ENCODE results near the gene SGCA.

The SGCA gene

DNA sequence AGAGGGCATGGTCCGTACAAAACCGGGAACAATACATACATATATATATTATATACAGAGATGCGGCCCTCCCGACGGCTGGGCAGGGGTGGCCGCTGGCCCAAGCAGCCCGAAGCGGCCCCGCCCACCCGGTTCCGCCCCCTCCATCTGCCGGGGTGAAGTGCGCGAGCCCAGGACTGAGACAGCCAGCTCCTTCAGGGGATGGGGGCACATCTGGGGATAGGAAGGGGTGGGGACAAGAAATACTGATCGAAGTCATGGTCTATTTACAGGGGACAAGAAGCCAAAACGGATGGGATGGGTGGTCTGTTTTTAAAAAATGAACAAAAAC is 32.1 kb upstream of the SGCA start:
- no peak for DNase-seq (ENCODE audit: extremely low read depth in 1 of 2, low read depth in 1 of 2)

DNA sequence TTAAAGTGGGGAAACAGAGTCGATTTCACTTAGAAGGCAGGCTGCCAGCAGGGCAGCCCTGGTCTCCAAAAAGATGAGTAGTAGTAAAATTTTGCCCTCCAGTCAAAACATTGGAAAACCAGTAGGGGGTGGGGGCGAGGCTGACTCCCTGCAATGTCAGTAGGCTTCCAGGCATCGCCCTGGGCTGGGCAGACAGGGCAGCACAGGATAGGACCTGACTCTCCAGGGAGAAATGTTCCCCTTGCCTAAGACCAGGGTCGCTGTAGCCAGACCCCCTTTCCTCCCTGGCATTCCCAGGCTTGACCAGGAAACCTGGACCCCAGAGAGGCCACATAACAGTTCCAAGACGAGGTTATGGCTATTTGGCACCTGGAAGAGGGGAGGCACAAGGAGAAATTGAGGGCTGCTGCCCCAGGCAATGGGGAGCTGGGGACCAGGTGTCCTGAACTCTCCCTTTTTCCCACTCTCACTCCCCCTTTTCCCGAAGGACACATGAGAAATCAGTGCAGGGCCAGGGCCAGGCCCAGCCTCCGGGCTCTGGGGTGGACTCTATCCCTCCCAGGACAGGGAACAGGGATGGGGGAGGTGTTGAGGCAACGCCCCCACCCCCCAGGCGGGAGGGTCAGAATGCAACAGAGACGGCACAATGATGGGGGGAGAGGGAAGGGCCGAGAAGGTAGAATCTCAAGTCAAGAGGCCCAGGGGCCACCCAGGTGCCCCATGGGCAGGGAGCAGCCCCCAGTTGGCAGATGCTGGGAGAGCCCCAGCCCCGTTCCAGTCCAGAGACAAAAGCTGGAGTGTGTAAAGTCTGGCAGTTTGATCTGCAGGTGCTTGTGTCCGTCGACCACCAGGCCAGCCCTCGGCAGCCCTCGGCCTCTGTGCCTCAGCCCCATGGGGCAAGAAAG is 31.3 kb upstream of the SGCA start:
- no peak for DNase-seq (ENCODE audit: extremely low read depth in 1 of 2, low read depth in 1 of 2)

DNA sequence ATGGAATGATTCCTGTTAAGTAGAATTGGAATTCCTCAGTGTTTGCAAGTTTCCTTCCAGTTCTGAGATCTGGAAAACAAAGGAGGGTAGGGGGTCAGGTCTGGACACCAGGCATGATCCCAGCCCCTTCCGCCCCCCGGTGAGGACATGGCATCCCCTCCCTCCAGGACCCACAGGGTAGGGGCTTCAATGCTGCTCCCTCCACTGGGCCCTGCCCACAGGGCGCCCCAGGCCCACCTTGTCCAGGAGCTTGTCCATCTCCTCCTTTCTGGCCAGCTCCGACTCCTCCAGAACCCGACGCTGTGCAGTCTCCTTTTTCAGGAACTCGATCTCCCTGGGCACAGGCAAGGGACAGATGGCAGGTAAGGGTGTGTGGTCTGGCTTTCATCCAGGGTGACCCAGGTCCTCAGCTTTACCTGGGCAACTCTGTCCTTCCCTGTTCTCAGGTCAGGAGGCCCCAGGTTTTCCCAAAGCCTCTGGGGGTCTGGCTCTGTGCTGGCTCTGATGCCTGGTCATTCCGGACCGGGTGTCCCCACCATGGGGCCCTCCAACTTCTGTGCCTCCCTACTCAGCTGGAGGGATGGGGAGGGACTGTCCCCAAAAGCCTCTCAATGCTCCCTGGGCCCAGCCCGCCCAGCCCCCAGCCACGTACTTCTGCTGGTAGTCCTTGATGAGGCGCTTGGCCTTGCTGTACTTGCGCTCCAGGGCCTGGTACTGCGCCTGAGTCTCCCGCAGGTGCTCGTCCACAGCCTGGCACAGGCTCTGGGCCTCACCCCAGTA is 30.3 kb upstream of the SGCA start:
- DNase-seq (ENCODE audit: extremely low read depth in 1 of 2, low read depth in 1 of 2), result no peak

DNA sequence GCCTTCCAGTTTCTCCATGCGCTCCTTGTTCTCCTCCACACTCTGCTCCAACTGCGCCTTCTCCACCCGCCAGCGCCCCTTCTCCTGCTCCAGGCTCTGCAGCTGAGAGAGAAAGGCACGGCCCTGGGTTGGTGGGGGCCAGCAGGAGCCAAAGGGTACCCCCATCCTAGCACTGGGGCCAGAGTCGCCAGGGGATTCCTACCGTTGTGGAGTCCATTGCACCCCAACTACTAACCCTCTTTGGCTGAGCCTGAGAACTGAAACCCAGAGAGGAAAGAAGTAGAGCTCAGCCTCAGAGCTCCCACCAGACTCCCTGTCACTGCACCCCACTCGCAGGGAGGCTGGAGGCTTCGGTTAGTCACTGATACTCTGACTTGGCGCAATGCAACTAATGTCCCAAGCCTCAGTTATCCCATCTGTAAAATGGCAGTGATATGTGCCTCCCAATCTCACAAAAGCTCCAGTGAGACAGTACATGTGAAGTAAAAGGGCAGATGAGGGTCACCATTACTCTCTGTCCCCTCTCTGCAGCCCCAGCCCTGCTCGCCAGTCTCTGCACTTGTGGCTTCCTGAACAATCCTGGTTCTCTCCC is 29.6 kb upstream of the SGCA start:
- no peak for DNase-seq (ENCODE audit: extremely low read depth in 1 of 2, low read depth in 1 of 2)

DNA sequence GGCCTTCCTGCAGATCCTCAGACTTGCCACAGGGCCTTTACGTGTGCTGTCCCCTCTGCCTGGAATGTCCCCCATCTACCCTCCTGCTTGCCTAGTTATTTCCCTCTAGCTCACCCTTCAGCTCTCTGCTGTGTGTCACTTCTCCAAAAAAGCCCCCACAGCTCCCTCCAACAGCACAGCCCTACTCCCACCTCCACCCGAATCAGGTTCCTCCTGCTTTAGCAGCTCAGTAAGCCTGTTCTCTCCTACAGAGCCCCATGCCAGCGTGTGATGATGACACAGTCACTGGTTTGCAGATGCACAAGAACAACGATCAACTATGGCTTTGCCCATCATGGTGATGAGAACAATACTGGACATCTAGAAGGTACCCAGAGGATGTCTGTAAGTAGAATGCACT is 28.8 kb upstream of the SGCA start:
- DNase-seq (ENCODE audit: extremely low read depth in 1 of 2, low read depth in 1 of 2), result no peak

DNA sequence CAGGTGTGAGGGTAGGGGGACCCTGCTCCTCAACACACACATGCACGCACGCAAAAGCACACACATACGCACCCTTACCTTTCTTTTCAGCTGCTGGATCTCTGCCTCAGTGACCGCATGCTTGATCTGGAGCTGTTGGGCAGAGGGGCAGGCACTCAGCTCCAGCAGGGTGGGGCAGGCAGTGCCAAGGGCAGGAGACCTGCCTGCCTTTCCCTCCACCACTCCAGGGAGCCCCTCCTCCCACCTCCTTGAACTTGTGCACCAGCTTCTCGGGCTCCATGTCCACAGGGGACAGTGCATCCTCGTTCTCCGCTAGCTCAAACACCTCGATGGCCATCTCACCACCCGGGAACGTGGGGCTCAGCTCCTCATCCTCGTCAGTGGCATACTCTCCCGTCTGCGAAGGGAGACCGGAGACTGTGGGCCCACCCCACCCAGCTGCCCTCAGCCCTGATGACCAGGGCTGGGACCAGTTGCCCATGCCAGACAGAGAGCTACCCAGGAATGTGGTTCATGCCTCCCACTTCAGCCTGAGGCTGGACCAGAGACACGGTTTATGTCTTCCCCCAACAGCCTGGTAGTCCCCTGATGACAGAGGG is 26.5 kb upstream of the SGCA start:
- DNase-seq (ENCODE audit: extremely low read depth in 1 of 2, low read depth in 1 of 2), result no peak

DNA sequence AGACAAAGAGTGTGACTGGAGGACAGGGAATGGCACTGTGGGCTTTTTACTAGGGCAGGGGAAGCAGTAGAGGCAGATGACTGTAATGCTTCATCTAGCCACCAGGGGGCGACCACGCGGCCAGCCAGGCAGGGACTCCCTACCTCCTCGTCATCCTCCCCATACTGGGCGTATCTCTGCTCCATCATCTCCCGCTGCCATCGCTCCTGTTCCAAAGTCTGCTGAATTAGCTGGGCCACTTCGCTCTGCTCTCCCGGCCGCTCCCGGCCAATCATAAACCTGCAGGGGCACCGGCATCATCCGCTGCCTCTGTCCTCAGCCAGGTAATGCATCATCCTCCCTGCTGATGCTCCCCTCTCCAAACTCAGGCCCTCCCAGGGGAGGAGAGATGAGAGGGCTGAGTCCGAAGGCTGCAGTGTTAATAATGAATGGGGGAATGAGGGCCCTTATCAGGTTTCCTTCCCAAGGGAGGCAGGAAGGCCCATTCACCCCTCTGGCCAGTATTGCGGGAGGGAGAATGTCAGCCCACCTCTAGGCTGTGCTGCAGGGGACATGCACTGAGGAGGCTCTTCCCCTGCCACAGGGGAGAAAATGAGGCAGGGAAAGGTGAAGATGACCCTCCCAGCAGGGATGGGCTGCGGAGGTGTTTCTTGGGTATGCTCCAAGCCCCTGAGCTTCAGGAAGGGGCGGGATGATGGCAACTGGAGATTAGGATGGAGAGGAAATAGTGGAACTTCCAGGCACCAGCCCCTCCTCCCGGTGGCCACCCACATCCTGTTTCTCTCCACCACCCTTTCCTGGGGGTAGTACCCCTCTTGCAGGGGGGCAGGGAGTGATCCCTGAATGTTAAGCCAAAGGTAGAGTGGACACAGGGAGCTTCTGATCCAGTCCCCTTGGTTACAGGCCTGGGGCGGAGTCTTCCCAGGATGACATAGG is 25.6 kb upstream of the SGCA start:
- DNase-seq (ENCODE audit: extremely low read depth in 1 of 2, low read depth in 1 of 2), result peak; percentile 63 to 69

DNA sequence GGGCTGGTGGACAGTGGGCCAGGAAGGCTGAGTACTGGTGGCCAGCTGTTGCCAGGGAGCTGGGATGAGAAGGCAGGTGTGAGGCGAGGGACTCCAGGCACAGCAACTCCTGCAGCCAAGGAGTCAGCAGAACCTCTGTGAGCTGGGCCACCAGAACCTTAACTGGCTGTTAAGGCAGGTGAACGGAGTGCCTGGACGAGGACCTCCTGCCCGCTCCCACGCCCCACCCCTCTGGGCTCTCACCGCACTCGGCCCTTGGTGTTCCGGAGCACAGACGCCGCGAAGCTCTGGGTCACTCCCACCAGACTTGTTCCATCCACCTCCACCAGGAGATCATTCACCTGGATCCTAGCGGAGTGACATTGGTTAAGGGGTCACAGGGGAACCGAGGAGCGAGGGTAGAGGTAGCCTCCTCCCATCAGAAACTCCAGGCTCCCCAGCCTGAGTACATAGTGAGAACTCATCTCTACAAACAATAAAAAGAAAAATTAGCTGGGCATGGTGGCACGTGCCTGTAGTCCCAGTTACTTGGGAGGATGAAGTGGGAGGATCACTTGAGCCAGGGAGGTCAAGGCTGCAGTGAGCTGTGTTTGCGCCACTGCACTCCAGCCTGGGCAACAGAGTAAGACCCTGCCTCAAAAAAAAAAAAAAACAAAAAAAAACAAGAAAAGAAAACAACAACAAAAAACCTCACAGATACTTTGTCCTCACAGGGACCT is 24.6 kb upstream of the SGCA start:
- DNase-seq (ENCODE audit: extremely low read depth in 1 of 2, low read depth in 1 of 2), result no peak

DNA sequence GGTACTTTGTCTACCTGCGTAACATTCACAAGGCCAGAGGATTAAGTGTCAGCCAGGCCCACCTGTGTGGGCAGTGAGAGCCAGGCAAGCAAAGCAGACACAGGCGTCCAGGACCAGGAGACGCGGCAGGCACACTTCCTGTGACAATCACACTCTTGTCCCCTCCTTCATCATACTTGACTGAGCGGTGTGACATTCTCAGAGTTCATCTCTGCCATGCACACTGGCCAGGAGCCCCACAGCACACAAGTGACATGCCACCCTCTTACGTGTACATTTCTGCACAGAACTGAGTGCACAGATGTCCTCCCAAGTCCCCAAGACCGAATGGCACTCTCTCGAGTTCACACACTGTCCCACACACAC is 24.1 kb upstream of the SGCA start:
- DNase-seq (ENCODE audit: extremely low read depth in 1 of 2, low read depth in 1 of 2), result no peak

DNA sequence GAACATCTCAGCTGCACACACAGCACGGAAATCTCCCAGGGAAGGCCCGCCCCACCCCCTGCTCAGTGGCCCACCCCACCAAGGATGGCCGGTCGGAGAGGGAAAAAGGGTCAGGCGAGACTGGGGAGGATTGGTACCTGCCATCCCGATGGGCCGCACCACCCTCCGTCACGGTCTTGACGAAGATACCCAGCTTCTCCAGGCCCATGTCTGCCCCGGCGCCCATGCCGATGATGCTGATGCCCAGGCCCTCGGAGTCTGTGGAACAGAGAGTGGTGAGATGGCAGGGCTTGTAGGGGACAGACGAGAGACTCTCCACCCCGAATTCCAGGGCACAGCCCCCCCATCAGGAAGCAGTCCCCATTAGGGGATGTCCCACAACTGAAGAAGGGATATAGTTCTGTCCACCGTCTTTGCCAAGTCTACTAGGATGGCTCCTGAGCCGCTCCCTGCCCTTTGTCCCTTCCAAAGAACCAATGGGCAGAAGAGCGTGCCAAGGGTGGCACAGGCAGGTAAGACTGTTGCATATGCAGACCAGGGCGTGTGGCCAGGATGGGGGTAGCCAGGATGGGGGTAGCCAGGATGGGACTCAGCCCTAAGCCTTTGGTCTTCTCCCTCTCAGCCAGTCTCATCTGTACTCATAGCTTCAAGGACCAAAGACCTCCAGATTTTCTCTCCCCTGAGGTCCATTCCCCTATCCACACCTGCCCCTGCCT is 22.2 kb upstream of the SGCA start:
- DNase-seq (ENCODE audit: extremely low read depth in 1 of 2, low read depth in 1 of 2), result no peak

DNA sequence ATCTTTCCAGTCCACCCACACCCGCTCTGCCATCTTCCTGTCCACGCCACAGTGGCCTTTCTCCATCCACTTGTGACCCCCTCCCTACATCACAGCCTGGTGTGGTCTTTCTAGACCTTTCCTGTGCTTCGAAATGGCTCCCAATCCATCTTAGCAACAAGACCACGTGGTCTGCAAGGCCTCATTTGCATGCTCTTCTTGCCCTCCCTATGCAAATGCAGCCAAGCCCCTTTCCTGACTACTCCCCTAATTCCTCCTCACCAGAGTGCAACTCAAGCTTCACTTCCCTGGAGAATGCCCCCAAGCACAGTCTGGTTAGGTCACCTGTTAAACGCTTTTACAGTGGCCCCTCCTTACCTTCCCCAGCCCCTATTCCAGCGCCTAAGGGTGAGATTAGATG is 21.4 kb upstream of the SGCA start:
- DNase-seq (ENCODE audit: extremely low read depth in 1 of 2, low read depth in 1 of 2), result no peak

DNA sequence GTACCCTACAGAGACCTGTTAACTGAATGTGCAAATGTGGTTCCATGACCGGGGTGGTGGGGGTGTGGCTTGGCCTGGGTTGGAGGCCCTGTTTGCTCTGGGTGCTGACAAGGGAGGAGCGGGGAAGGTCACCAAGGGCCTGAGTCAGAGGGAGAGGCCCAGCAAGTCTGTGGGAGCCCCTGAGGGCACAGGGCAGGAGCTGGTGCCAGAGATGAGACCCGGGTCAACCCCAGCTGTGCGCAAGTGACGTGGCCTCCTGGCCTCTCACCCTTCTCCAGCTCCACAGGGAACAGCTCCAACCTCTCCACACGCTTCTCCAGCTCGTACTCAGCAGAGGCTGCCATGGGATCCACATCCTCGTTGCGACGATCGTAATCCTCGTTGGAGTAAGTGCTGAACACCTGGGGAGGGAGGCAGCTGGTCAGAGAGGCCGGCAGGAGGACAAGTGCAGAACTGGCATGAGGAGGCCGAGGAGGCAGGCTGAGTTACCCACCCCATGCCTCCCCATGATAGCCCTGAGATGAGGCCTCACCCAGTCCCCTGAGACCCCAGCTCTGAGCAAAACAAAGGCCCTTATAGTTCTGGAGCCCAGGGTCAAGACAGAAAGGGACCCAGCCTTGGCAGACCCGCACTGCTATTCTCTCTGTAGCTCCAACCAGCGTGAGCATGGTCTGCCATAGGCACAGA is 20.8 kb upstream of the SGCA start:
- DNase-seq (ENCODE audit: extremely low read depth in 1 of 2, low read depth in 1 of 2), result no peak

DNA sequence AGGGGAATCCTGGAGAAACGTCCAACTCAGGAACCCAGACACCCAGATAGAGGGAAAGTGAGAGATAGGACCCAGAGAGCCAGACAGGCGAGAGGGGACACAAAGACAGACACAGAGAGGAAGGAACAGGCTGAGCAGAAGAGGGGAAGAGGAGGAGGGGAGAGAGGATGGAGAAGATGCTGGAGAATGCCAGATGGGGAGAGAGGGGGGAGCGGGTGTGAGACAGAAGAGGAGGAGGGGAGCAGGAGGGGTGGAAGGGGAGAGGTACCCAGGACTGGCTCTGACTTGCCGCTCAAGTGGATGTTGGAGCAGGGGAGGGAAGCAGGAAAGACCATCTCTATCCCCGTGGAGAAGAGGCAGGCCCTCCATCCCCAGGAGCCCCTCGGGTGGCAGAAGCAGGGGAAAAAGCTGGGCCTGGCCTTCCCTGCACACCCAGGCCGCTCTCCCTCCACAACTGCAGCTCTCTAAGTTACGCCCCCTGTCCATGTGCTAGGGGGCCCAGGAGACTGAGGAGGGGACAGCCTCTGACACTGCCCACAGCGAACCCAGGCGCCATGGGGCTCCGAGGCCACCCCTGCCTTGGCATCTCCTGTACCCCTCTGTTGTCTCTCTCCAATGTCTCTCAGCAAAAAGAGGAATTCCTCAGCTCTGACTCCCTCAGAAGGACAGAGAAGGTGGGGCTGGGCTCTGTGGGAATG is 20.1 kb upstream of the SGCA start:
- no peak for DNase-seq (ENCODE audit: extremely low read depth in 1 of 2, low read depth in 1 of 2)

DNA sequence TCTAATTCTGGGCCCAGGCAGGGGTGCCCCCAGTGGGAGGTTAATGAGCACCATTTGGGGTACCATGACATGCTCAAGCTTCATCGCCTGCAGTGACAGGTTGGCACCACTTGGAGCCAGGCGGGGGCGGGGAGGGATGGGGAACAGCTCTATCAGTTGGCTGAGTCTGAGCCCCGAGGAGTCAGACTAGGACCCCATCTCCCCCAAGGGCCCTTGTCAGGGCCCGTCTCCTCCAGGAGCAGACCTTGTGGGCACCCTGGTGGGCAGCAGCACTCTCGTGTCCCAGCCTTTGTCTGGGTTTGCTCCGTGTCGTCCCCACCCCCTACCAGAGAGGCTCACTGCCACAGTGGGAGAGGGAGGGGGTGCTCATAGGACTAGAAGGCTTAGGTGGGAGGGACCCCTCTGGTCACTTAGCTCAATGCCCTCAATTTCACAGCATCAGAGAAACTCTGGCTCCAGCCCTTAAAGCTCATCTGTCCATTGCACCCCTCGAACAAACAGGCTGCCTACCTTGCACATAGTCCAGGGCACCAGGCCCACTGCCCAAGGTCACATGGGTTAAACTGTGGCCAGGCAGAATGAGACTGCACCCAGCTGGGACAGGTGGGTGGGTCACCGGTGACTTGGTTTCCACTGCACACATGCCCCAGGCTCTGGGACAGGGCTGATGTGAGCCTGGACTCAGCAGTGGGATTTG is 19.4 kb upstream of the SGCA start:
- no peak for DNase-seq (ENCODE audit: extremely low read depth in 1 of 2, low read depth in 1 of 2)

DNA sequence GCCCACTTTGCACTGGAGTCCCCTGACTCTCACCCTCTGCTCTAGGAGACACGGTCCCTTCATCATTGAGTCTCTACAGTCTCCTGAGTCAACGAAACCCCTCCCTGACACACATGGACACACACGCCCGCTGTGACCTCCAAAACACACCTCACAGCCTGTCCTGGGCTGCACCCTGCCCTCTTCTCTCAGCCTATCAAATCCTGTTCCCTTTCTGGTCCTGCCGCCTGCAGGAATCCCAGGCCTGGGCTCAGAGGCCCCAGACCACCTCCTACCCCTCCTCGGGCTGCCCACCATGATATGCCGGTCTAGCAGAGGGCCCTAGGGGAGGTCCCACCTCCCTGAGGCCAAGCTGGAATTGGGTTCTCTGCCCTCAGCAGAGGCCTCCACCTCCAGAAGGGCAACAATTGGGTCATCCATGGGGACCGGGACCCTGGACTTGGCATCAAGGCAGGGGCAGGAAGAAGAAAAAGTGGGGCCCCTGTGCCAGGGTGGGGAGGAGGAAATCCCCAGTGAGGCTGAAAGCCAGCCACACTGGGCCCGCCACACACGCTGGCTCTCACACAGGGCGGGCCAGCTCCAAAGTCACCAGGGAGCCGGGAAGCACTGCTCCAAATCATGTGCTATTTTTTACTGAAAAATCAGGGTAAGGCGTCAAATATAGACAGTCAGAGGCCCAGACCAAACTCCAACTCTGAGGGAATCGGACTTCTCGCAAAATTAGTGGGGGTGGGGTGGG is 18.7 kb upstream of the SGCA start:
- no peak for DNase-seq (ENCODE audit: extremely low read depth in 1 of 2, low read depth in 1 of 2)

DNA sequence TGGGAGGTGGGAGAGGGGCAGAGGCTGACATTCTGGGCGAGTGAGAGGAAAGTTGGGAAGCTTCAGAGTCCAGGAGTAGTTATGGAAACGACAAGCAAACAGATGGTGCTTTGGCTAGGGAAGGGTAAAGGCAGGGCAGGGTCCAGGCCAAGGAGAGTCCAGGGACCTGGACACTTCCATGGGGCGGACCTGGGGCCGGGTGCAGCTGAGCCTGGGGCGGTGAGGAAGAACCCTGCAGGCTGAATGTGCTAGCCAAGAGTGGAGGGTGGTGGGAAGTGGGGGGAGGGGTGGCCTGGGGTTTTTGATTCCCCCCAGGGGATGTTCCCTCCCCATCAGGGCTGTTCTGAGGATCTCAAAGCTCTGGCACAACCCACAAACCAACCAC is 18.0 kb upstream of the SGCA start:
- DNase-seq (ENCODE audit: extremely low read depth in 1 of 2, low read depth in 1 of 2), result no peak

Measured in activated CD8-positive, alpha-beta memory T cell treated with anti-CD3 and anti-CD28 coated beads for 1 hour (primary cell).